ENCODE measurements around the gene TMX4.

The TMX4 gene

DNA sequence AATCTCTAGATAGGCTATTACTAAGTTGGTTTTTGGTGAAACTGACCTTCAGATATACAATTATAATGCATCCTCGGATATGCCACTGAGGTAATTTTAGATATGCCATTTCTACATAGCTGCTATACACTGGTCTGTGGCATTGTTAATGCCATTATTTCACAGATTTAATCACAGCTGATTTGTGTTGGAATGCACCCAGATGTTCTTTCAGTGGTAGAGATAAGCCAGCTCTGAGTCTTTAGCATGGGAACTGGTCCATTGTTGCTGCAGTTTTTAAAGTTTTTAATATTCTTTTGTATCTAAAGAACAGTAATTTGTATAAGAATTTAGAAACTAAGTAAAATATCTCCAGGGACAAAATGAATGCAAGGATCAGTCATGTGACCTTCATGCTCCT, 6.8 kb downstream of the TMX4 start:
- DNase-seq = no peak

DNA sequence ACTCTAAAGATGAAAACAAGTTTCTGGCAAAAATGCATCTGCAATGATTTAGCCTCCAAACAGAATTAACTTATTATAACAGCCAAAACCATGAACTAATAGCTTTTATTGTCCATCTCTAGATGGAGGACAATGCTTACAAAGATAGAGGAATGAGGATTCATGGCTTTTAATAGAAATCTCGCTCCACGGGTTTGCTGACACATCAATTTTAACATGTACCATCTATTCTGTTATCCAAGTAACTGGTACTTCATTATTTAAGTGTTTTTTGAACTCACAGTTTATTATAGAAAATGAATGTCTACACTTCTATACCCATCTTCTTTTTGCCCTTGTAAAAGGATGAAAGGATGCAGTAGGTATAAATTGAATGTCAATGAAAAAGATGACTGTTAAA, 10.8 kb downstream of the TMX4 start:
- no peak for DNase-seq

DNA sequence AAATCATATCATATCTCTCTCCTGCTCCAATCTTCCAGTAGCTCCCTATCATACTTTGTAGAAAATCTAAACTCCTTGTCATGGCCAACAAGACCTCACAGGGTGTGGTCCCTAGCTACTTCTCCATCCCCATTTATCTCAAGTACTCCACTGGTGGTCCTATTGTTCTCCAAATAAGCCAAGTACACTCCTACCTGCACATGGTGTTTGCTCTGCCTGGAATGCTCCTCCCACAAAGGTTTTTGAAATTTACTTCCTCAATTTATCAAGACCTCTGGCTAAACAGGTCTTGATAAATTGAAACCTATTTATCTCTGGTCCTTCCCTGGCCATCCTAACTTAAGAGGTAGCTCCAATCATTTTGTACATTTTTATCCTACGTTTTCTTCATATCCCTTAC, 12.1 kb downstream of the TMX4 start:
- DNase-seq = no peak

DNA sequence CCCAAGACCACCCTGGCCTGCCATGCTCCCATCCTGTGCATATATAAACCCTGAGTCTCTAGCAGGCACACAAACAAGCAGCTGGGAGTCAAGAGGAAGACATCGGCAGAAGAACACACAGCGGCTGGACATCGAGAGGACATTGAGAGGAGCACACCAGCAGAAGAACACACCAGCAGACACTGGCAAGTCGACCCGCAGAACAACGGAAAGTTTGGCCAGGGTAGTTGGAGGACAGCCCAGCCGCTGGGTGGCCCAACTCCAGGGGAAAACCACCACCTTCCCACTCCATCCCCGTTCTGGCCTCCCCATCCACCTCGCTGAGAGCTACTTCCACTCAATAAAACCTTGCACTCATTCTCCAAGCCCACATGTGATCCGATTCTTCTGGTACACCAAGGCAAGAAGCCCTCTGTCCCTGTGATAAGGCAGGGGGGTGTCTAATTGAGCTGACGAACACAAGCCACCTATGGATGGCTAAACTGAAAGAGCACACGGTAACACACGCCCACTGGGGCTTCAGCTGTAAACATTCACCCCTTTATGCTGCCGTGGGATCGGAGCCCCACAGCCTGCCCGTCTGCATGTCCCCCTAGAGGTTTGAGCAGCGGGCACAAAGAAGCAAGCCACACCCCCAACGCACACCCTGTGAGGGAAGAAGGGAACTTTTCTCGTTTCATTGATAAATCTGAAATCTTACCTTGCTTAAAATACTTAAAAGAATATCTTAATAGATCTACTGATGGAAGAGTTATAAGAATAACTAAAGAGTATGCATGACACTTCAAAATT, 13.8 kb downstream of the TMX4 start:
- DNase-seq = no peak

DNA sequence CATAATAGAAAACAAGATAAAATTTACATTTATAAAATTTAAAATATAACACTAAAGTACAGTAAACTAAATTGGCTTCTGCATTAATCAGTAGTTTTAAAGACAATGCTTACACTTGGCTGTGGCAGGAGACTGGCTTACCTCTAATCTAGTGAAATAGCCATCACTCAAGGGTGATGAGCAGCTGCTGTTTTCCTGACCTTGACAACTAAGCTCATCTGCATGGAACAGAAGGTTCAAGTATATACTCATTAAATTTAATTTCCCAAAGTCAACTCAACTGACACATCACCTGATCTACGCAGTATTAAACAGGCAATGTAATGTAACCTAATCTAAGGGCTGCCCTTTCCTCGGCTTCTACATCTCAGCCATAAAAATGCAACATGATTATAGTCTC, 14.5 kb downstream of the TMX4 start:
- no peak for DNase-seq

DNA sequence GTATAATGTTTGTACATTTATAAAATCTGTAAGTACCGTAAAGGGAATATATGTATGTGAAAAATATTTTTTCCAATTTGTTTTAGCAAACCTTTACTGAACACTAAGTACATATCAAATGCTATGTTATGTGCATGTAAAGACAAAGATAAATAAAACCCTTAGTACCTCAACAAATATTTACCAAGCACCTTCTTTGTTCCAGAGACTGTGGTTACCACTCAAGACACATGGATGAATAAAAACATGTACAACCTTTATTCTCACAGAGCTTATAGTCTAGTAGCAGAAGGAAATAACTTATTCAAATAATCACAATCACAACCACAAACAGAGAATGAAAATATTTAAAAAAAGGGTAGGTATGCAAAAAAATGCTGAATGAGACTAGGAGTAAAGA, 17.5 kb downstream of the TMX4 start:
- no peak for DNase-seq

DNA sequence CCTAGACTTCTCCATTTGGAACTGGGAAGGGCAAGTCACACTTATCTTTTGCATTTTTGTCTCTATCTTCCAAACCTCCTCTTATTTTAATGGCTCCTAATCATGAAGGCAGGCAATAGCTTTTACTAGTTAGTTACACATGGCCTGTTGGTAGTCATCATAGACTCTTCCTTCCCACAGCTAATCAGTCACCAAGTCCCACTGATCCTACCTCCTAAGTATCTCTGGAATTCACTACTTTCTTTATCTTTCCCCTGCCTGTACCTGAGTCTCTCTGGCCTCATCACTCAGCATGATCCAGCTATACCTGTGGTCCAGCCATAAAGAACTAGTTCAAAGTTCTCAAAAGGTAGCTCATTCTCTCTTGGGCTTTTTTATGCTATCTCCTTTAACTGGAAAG, 18.8 kb downstream of the TMX4 start:
- DNase-seq = no peak

DNA sequence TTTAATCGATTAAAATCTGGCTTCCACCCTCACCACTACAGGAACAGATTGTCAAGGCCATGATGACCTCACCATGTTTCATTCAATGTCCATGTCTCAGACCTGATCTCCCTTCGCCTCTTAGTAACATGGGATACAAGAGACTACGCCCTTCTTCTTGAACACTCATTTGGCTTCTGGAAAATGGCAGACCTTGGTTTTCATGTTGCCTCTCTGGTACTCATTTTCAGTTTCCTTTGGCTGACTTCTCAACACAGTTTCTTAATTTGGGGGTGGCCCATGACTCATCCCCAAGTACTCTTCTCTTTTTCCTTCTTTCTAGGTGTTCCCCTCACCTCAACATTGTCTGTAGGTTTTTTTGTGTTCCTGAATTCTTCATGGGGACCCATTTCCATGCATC, 22.7 kb downstream of the TMX4 start:
- DNase-seq = no peak

DNA sequence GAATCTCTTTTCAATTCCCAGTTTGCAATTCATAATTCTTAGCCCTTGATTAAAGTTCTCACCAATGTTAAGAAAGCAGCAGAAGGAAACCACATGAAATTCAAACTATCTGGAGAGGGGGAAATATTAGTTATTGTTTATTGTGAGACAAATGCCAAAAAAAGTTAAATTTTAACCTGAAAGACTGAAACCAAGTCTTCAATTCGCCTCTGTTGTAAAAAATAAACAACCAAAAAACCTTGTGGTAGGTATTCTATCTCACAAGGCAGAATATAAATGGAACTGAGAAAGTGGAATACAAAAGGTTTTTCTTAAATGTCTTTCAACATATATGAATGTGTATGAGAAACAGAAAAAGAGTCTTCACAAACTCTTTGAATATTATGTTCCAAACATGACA, 24.8 kb downstream of the TMX4 start:
- no peak for DNase-seq

DNA sequence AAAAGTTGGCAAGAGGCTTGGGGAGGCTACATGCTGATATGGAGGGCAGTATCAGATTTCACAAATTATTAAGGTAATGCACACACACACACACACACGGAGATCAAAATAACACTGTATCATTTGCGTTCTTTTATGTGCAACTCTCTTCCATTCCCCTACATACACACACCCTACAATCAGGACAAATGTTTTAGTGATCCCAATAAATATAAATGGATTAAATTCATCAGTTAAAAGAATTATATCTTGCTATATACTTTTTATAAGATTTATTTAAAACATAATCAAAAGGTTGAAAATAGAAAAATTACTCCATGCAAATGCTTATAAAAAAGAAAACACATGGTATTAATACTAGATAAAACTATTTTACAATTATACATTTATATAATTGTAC, 25.9 kb downstream of the TMX4 start:
- no peak for DNase-seq

DNA sequence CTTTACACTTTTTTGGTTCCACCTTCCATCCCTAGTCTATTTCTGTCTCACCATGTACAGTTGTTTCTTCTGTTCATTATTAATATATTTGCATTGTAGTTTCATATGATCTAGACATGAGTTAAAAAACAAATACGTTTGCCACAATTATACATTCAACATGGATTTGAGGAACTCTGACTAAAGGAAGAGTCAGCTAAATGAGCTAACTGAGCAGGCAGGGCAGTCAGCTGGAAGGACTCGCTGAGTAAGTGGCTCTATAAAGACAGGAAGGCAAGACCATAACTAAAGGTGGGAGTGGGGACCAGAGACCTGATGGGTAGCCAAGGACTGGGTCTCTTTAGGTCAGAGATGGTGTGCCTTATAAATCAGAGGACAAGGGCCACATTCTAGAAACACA, 26.3 kb downstream of the TMX4 start:
- DNase-seq = no peak

DNA sequence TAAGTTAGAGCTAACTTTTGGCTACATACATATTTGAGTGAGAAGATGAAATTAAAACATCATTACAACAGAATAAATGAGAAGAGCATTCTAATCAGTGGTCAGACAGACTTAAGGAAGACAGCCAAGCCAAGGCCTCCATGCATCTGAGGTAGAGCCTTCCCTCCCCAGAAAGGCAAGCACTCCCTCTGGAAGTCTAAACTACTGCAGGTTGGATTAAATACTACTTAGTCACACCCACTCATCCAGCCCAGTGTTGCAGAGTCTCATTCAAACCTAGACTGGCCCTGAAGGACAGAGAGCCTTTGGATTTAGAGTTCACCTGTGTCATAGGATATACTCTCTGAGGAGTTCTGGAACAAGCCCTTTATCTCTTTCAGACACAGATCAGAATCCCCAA, 29.2 kb downstream of the TMX4 start:
- DNase-seq = no peak

DNA sequence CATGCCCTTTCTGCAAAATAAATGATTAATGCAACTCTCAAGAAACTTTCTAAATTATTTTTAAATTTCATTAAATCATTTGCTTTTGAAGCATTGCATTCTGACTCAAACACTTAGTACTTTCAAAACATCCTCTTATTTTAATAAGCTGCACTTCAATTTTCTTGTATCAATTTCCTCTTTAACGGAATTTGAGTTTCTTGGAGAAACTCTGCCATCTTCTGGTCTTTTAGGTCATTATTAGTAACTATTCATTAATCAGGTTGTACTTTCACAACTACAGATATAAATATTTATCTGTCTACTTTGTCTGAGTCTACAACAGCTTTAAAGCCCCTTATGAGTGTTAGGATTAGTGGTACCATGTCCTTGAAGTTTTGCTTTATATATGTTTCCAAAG, 30.2 kb downstream of the TMX4 start:
- DNase-seq = no peak

DNA sequence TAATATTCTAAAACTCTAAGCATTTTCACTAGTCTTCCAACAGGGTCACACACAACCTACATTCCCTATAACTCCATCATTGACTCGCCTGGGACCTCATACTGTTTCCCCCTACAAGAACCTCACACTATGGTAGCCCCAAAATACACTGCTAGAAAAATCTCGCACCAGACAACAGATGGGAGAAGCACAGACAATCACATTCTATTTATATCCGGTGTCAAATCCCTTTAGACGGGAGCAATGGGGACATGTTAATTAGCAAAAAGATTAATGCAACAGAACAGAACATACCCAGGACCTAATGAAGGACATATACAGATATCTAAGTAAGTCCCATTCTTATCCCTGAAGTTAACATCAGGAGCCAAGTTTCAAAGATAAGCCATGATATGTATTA, 33.6 kb downstream of the TMX4 start:
- no peak for DNase-seq

DNA sequence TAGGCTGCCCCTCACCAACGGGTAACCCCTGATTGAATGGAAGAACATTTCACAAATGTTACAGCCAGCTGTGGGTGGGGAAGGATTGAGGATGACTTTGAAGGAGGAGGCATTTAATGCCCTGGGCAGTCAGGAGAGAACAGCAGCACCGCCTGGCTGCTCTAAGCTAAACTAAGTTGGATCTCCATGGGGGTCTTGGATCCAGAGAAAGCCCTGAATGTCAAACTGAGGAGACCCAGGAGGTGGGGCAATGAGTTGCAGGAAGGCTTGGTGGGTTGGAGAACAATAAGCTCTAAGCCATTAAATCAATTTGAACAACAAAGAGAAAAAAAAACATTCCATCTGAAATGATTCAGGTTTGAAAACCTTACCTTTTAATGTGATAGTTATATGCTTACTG, 35.4 kb downstream of the TMX4 start:
- no peak for DNase-seq

DNA sequence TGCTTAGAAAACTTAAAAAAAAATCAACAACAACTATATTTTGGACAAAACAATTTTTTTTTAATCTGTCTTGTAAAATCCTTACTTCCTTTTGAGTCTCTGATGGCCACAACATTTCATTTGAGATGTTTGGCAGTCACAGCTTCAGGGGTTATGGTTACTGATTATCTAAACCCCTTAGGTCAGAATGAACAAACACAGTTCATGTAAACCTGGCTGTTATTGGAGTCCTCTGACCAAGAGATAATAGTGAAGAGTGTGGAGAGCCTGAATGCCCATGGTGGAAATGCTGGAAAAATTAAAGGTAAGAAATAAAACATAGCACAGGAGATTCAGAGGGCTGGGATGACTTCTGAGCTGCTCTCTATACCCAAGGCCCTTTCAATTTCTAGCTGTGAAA, 38.2 kb downstream of the TMX4 start:
- no peak for DNase-seq

DNA sequence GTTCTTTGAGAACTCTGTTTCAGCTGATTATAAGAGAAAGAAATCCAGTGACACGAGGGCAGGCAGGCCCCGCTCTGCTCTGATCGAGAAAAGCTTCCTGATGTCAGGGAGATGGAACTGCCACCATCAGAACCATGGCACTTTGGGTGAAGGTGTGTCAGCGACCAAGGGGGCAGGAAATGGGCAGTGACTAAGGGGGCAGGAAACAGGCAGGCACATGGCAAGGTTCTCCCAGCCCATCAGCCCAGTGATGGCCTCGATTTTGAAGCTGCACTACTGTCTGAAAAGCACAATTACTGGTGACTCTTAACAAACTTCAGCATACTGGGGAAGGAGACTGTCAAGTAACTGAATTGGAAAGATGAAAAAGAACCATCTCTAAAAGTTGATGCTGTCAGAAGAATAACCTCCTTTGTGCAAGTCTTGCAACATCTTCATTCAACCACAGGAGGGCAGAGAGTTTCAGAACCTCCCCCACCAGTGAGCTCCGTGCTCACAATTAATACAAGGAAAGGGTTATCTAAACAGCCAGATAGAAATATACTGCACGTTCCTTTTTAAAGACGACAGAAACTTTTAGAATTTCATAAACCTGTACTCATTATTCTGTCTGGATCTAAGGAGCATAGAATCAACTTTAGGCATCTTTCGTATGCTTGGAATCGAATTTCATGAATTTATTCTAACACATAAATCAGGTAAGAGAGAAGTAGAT, 39.1 kb downstream of the TMX4 start:
- DNase-seq = no peak

DNA sequence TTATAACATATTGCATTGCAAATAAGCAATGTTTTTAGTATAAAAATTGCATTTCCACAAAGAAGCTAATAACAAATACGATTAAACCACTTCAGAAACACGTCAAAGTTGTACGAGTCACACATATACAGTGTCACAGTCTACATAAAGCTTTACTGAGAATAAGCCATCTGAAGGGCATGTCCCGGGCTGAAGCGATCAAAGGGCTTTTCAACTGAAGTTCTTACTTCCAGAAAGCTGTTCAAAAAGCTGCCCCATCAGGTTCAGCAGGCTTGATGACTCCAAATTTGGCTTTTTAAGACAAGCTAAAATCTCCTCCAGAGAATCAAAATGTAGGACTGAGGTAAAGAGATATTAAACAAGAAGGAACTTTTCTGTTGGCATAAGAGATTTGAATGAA, 41.9 kb downstream of the TMX4 start:
- DNase-seq = no peak

DNA sequence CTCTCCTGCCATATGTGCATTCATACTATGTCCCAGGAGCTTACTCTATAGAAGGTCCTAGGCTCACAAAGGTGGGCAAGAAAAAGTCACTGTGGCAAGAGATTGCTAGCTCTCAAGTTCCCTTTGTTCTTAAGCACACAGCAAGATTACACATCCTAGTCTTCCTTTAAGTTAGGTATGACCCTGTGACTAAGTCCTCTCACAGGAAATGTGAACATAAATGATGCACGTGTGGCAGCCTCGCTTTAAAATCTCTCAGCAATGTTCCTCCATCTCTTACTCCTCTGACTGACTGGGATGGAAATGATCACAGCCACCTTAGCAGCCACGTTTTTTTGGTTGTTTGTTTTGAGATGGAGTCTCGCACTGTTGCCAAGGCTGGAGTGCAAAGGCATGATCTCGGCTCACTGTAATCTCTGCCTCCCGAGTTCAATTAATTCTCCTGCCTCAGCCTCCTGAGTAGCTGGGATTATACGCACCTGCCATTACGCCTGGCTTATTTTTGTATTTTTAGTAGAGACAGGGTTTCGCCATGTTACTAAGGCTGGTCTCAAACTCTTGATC, 43.6 kb downstream of the TMX4 start:
- no peak for DNase-seq

DNA sequence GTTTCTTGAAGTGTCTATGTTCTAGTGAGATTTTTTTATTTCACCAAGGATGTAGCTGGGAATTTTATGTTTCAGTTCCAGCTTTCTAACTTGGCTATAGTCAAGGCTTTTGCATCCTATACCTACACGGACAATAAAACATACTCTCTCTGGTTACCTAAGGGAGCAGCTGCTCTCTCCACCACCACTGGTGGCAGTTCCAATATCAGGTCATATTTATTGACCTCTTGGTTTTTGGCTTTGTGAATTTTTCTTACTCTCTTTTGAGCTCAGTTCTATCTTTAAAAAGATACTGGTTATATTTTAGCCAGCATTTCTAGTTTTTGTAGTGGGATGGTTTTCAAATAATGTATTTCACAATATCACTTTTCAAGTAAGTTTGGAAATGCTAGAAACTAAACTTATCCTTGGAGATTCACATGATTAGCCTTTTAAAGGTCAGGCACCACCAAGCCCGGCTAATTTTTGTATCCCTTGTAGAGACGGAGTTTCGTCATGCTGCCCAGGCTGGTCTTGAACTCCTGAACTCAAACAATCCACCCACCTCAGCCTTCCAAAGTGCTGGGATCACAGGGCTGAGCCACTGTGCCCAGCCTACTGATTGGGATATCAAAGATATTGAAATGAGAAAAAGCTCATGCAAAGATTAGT, 44.7 kb downstream of the TMX4 start:
- no peak for DNase-seq

DNA sequence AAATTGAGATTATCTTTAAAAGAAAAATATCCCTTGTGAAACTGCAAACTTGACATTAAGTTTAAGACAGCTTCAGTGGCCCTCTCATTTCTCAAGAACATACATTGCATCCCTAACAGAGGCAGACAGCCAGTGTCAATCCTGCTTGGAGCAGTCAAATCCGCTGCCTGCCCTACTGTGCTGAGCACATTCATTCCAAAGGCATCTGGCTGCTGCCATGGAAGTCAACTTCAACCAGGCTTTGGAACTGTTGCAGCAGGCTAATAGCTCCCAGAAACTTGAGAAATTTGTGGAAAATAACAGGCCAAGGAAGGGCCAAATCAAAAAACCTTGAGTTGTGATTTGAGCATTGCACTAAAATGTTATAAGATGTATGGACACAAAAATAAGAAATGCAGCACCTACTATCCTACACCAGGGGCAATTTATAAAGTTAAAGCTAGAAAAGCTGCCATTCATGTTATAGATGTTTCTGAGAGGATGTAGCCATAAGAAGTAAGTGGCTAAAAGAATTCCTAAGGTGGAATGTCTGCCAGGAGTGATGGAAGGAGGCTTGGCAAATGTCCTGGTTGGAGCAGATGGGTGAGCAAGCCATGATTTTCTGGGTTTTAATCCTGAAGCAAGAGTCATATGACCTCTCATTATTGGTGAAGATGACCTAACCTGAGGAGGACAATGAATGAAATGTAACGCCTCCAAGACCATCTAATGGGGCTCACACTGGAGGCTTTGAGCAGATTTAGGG, 47.9 kb downstream of the TMX4 start:
- DNase-seq = no peak

DNA sequence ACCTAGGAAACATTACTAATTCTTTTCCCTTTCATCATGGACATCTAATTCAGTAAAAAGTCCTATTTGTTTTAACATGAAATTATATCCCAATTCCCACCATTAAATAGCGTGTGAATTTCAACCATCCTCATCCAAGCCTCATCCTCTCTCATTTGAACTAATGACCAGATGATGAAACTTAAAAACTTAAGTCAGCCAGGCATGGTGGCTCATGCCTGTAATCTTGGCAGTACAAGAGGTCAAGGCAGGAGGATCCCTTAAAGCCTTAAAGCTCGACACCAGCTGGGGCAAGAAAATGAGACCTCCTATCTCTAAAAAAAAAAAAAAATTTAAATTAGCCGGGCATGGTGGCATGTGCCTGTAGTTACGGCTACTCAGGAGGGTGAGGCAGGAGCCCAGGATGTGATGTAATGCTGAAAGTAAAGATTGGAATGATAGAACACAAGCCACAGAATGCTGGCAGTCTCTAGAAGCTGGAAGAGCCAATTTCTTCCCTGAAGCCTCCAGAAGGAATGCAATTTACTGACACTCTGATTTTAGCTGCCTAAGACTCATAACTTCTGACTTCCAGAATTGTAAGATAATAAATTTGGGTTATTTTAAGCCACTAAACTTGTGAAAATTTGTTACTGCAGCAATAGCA, 52.2 kb downstream of the TMX4 start:
- DNase-seq = no peak

DNA sequence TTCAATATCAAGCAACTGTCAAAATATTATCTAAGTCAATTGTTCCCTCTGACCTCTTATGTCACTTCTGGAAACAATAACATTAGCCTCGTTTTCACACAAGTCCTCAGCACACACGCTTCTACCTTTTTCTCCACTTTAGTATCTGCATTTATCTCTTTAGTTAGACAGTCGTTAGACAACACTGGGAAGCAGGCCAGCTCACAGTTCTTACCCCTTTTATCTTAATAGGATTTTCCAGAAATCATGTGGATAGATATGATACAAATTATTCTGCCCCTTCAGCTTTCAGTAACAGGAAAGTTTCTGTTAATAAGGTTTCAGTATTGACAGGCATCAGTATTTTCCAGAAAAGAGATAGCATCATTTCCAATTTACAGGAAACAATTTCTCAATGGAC, 53.4 kb downstream of the TMX4 start:
- DNase-seq = no peak
